ENCODE measurements around the gene SSUH2. TPM values are rescaled to one million over a fixed set of nuclear protein-coding genes. Genes with fewer than 3 reads are reported as not detected.

Gene SSUH2
- total RNA-seq, 2 donors from 2014 or later: 1.3 TPM; not detected in 1

DNA sequence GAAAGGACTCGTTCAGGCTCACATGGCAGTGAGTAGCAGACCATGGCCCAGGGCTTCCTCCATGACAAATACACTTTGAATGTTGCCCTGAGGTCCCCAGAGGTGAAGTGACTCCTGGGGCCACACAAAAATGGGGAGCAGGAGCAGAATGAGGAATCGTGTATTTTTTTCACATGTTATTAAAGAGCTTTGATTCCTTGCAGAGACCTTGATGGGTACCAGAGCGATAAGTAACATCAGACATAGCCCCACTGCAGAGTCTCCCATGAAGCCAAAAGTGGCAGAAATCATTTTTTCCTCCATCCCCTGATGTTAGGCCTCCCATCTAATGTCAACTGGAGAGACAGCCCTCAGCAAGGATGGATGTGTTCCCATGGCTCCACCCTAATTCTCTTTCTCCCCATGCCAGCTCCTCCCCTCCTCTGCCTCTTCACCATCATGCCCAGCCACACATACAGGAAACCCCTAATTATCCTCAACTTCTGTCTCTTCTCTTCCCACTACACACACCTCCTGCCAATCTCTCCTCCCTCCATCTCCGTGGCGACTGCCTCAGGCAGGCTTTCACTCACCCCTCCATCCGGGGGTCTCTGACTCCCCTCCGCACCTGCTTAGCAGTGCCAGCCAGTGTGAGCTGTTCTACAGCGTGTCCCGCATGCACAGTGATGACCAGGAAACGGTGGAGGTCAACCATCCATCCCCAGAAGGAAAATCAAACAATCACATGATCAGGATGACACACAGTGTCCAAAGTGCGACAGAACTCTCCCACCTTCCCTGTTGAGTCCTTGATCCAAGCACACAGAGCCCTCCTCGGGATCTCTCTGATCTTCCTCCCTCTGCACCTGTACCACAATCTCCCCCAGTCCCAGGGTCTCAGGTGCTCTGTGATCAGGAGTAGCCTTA, 7.1 kb upstream of the SSUH2 start:
- Mint-ChIP-seq H3K4me1 (no peaks in the 10 kb centered on the region), H3K27ac (no peak overlapping the region), H3K27me3 (peaks cover 19% of the 10 kb centered on the region), H3K4me3 (no peak overlapping the region), H3K9me3 (no peaks in the 10 kb centered on the region), H3K36me3 (ENCODE audit: low read depth) (no peaks in the 10 kb centered on the region)
- ATAC-seq (replicated peaks): no peak

- no peaks in the 10 kb centered on the region for H3K4me1 Mint-ChIP-seq
- H3K9me3 Mint-ChIP-seq: no peaks in the 10 kb centered on the region
- no peak for ATAC-seq (replicated peaks)
- no peak overlapping the region for H3K4me3 Mint-ChIP-seq
- H3K27ac Mint-ChIP-seq: no peak overlapping the region
- peaks cover 19% of the 10 kb centered on the region for H3K27me3 Mint-ChIP-seq
- H3K36me3 Mint-ChIP-seq (ENCODE audit: low read depth): no peaks in the 10 kb centered on the region
These were observed 6.2 kb upstream of the SSUH2 start for GRCh38 chr3:8650583-8651416.

DNA sequence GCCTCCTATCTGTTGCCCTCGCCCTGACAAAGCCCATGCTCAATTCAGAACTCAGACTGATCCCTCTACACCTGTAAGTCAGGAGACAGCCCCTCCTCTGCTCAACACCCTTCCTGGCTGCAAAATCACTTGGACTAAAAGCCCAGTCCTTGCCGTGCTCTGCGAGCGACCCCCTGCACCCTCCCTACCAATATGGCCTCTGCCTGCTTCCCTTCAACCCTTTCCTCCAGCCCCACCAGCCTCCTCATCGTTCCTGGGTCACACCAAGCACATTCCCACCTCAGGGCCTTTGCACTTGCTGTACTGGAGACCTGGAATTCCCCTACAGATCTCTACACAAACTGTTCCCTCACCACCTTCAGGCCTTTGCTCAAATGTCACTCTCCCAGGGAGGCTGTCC, 5.2 kb upstream of the SSUH2 start:
- Mint-ChIP-seq H3K4me3 (no peak overlapping the region), H3K36me3 (ENCODE audit: low read depth) (no peaks in the 10 kb centered on the region), H3K4me1 (no peaks in the 10 kb centered on the region), H3K27me3 (peaks cover 19% of the 10 kb centered on the region), H3K9me3 (no peaks in the 10 kb centered on the region), H3K27ac (no peak overlapping the region)
- no peak for ATAC-seq (replicated peaks)

- H3K27me3 Mint-ChIP-seq: peaks cover 17% of the 10 kb centered on the region
- H3K27ac Mint-ChIP-seq: no peak overlapping the region
- H3K4me3 Mint-ChIP-seq: no peak overlapping the region
- no peaks in the 10 kb centered on the region for H3K4me1 Mint-ChIP-seq
- ATAC-seq (replicated peaks): no peak
- H3K9me3 Mint-ChIP-seq: no peaks in the 10 kb centered on the region
- H3K36me3 Mint-ChIP-seq (ENCODE audit: low read depth): no peaks in the 10 kb centered on the region
These were observed 4.5 kb upstream of the SSUH2 start for GRCh38 chr3:8648909-8649741.

- Mint-ChIP-seq H3K4me1 (no peaks in the 10 kb centered on the region), H3K4me3 (no peak overlapping the region), H3K9me3 (no peaks in the 10 kb centered on the region), H3K27me3 (peaks cover 15% of the 10 kb centered on the region), H3K27ac (no peak overlapping the region), H3K36me3 (ENCODE audit: low read depth) (no peaks in the 10 kb centered on the region)
- ATAC-seq (replicated peaks): no peak
These were observed 2.8 kb upstream of the SSUH2 start for GRCh38 chr3:8647137-8647985.

GRCh38 chr3:8646313-8646938, 1.8 kb upstream of the SSUH2 start:
- Mint-ChIP-seq H3K27ac (no peak overlapping the region), H3K36me3 (ENCODE audit: low read depth) (no peaks in the 10 kb centered on the region), H3K4me1 (no peaks in the 10 kb centered on the region), H3K27me3 (peaks cover 10% of the 10 kb centered on the region), H3K9me3 (no peaks in the 10 kb centered on the region), H3K4me3 (no peak overlapping the region)
- ATAC-seq (replicated peaks): no peak

DNA sequence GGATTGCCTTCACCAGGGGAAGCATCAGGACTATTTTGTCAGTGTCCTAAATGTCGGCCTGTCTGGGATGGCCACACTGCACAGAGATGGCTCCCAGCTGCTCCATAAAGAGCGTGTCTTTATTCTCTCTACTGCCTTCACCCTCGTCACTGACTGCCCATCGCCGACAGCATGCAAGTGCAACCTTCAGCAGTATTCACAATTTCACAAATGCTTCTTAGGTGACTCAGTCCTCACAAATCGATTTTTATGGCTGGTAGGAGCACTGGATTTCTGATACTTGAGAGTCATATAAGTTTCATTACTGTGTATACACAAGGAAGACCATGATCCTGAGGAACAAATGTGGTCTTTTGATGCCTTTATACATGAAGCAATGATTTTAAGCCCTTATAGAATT, 1.1 kb upstream of the SSUH2 start:
- Mint-ChIP-seq H3K27me3 (peaks cover 10% of the 10 kb centered on the region), H3K4me1 (no peaks in the 10 kb centered on the region), H3K9me3 (no peaks in the 10 kb centered on the region), H3K4me3 (no peak overlapping the region), H3K36me3 (ENCODE audit: low read depth) (no peaks in the 10 kb centered on the region), H3K27ac (no peak overlapping the region)
- ATAC-seq (replicated peaks): no peak

GRCh38 chr3:8643693-8644365, 769 bp downstream of the SSUH2 start:
- no peak overlapping the region for H3K4me3 Mint-ChIP-seq
- no peaks in the 10 kb centered on the region for H3K9me3 Mint-ChIP-seq
- no peaks in the 10 kb centered on the region for H3K36me3 Mint-ChIP-seq (ENCODE audit: low read depth)
- no peaks in the 10 kb centered on the region for H3K4me1 Mint-ChIP-seq
- no peak for ATAC-seq (replicated peaks)
- H3K27ac Mint-ChIP-seq: no peak overlapping the region
- peaks cover 11% of the 10 kb centered on the region for H3K27me3 Mint-ChIP-seq

DNA sequence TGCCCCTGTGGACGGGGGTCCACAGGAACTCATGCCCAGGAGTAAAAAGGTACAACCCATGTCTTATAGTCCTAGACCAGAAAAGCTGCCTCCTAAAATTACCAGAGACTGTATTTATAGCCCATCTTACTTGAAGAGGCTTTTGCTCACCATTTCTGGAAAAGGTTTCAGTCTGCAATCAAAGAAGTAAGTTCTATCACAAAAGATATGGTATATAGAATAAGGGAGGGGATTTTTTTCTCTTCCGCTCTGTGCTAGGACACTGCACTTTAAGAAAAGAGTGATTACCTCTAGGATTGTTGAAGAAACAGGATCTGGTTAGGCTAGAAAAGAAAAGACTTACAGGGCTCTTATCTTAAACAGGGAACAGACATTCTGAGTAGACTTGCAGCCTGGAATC, 2.6 kb downstream of the SSUH2 start:
- Mint-ChIP-seq H3K4me3 (no peak overlapping the region), H3K36me3 (ENCODE audit: low read depth) (no peaks in the 10 kb centered on the region), H3K9me3 (no peaks in the 10 kb centered on the region), H3K4me1 (no peaks in the 10 kb centered on the region), H3K27me3 (peaks cover 14% of the 10 kb centered on the region), H3K27ac (no peak overlapping the region)
- no peak for ATAC-seq (replicated peaks)

DNA sequence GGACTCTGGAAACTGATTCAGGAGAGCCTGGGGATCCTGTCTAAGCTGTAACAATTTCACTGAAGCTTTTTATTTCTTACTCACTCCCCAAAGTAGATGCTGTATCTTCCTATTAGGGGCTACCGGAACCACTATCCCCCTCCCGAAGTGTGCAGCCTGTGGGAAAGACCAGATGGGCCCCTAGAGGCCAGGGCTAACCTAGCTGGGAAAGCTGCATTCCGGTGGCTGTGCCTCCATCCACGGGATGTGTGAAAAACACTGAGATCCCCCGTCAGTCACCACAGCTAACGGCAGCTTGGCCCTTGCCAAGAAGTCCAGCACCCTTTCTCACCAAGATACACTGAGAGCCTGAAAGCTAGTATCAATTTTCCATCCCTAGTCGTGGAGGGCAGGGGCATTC, 3.1 kb downstream of the SSUH2 start:
- Mint-ChIP-seq H3K27ac (no peak overlapping the region), H3K36me3 (ENCODE audit: low read depth) (no peaks in the 10 kb centered on the region), H3K9me3 (no peaks in the 10 kb centered on the region), H3K4me3 (no peak overlapping the region), H3K27me3 (peaks cover 17% of the 10 kb centered on the region), H3K4me1 (no peaks in the 10 kb centered on the region)
- no peak for ATAC-seq (replicated peaks)

GRCh38 chr3:8640223-8640622, 4.4 kb downstream of the SSUH2 start:
- Mint-ChIP-seq H3K36me3 (ENCODE audit: low read depth) (no peaks in the 10 kb centered on the region), H3K9me3 (no peaks in the 10 kb centered on the region), H3K4me3 (no peak overlapping the region), H3K27ac (no peak overlapping the region), H3K4me1 (no peaks in the 10 kb centered on the region), H3K27me3 (peaks cover 17% of the 10 kb centered on the region)
- no peak for ATAC-seq (replicated peaks)

GRCh38 chr3:8639659-8640000, 5.0 kb downstream of the SSUH2 start:
- no peak for ATAC-seq (replicated peaks)
- Mint-ChIP-seq H3K9me3 (no peaks in the 10 kb centered on the region), H3K4me1 (no peaks in the 10 kb centered on the region), H3K36me3 (ENCODE audit: low read depth) (no peaks in the 10 kb centered on the region), H3K4me3 (no peak overlapping the region), H3K27ac (no peak overlapping the region), H3K27me3 (peaks cover 17% of the 10 kb centered on the region)
